SW480 (cell line): ENCODE data around the gene TMEM212.
"Not testable (repeated sequence)": the region's sequence is repeated elsewhere in the genome, so short reads cannot be mapped to it uniquely, and the experiment has no call there.

Experiments used
- DNase-seq: peaks from one replicate; pipeline ENCODE4 v3.0.0-alpha.2; 2016; ENCODE audit warnings: low spot score

Gene TMEM212

DNA sequence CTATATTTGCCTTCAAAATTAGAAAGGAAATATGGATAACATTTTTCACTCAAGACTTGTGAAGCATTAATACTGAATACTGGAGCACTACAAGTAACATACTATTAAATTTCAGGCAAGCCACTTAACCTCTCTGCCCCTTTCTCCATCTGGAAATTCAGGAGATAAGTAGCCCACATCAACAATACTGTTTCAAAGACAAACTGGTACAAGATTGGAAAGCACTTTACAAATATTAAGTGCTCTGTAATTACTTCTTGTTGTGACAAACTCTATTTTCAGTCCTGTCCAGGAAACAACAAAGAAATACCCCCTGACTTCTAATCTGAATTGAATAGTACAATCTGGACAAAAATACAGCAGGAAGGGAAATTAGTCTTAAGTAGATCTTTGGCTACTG, 49.3 kb downstream of the TMEM212 start:
- DNase-seq: no peak

DNA sequence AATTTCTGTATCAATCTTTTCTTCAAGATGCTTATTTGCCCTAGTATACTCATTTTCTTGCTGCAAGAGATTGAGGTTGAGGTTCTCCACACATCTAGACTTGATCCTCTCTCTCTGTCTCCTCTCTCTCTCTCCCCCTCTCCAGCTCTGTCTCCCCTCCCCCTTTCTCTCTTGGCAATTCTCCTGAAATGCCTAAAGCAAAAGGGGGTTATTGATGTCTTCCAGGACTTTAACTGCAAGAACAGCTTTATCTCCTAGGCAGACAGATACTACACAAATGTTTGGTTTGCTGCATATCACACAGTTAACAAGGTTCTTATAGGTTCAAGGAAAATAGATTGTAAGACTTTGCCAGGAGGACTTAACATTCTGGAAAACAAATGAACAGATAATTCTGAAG, 52.1 kb downstream of the TMEM212 start:
- DNase-seq: no peak

DNA sequence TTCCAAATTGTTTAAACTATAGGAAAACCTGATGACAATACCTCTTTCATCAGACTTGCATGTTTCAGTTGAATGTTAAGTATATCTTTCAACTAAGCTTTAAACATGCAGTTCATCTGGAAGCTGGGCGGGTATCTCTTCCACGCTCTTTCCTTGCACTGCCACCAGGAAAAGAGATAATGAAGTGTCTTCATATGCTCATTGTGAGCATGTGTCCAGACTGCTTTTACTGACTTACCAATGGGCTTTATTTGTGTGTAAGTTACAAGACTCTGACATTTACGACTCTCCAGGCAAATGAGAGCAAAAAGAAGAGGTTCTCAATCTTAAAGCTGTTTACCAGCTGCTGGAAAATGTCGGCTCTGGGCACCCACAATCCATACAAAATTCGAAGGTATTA, 52.8 kb downstream of the TMEM212 start:
- DNase-seq: no peak

DNA sequence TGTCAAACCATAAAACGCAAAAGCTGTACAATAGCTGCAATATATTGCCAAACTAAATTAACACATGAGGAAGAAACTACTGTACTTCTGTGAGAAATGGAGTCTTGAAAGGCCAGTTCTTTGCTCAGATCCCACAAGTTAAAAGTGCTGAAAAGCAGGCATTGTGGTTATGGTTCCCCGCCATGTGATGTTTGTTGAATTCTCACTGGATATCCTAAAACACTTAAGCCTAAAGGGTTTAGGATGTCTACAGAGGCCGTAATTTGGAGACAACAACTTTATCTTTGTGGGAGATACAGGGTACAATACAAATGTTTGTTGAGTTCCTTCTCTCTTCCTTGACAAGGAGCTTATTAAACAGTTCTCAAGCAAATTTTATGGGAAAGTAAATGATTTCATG, 53.2 kb downstream of the TMEM212 start:
- no peak for DNase-seq

DNA sequence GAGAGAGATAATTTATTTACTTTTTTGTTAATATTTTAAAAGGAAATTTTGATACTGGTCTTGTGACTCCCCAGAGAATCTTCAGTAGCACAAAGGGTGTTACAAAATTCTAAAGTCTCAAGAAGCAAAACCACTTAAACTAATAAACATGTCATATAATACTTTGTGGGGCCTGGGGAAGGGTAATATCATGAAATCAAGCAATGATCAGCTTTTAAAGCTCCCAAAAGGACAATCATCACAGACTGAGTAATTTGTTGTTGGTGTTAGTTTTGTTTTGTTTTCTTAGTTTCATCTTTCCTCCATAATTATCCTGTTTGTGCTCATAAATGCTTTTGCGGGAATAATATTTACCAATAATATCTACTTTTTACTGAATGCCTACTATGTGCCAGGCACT, 55.0 kb downstream of the TMEM212 start:
- DNase-seq: no peak

DNA sequence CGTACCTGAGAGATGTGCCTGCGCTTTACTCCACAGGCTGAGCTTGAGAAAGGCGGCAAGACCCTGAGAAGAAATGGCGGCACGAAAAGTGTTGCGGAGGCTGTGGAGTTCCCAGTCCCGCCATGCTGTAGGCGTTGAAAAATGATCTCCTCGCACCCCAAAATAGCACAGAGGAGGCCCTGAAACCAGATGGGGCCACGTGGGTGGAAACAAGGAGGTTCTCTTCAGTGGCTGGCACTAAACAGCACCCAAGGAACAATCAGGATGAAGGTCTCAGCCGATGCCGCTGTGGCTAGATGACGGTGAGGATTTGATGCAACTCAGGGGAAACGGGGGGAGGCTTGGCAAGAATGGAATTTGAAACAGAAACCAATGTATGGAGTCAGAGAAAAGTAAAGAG, 57.3 kb downstream of the TMEM212 start:
- DNase-seq: no peak

DNA sequence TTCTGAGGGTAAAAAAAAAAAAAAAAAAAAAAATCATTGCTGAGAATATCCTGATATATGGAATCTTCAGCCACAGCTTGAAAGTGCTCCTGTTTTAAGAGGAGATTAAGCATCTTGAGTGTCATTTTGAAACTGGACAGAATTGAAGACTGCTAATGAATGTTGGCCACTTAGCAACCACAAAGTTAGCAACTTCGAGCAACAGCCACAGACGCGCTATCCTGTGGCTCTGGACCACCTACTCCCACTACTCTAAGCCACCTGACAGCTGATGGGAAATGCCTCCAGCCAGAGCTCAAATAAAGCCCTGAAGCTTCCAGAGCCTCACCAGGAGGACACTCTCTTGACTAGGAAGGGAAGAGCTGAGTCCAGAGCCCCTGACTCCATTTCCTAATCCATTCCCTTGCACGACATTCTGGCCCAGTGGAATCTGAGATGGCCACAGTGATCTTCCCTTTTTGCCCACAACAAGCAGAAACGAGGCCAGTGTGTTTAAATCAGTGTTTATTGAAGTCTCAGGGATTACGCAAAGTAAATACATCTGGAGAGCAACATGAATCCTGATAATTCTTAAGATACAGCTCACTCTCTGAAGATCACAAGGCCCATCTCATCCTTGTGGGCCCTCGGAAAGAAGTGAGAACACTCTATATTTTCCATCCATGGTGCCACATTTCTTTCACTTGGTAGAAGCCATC, 58.6 kb downstream of the TMEM212 start:
- no peak for DNase-seq

DNA sequence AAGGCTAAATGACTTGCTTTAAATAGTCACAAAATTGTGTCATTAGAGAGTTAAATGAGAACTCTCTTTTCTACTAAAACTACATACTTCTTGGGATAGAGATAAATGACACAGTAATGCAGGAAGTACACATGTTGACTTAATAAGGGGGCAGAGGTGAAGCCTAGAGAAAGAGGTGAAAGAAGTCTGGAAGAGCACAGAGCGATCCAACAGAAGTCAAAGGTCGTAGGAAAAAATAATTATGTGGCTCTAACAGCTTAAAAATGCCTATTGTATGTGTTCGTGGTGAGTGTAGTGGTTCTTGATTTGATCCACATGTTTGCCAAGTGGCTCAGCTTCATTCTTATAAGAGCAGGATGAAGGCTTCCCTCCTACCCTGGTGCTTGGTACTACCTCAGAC, 61.7 kb downstream of the TMEM212 start:
- DNase-seq: no peak

DNA sequence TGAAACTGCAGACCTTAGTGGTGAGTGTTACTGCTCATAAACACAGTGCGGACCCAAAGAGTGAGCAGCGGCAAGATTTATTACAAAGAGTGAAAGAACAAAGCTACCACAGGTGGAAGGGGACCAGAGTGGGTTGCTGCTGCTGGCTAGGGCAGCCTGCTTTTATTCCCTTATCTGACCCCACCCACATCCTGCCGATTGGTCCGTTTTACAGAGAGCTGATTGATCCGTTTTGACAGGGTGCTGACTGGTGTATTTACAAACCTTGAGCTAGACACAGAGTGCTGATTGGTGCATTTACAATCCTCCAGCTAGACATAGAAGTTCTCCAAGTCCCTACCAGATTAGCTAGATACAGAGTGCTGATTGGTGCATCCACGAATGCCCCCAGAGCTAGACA, 63.4 kb downstream of the TMEM212 start:
- DNase-seq: not testable (repeated sequence)

DNA sequence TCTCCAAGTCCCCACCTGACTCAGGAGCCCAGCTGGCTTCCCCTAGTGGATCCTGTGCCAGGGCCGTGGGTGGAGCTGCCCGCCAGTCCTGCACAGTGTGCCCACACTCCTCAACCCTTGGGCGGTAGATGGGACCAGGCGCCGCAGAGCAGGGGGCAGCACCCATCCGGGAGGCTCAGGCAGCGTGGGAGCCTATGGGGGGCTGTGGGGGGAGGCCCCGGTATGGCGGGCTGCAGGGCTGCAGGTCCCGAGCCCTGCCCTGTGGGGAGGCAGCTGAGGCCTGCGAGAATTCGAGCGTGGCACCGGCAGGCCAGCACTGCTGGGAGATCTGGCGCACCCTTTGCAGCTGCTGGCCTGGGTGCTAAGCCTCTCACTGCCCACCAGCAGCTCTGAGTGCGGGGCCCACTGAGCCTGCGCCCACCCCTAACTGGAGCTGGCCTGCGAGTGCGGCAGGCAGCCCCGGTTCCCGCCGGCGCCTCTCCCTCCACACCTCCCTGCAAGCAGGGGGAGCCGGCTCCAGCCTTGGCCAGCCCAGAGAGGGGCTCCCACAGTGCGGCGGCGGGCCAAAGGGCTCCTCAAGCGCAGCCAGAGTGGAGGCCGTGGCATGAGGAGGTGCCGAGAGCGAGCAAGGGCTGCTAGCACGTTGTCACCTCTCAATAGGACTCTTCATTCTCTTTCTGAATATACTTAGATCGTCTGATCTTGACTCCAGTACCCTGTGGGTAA, 64.0 kb downstream of the TMEM212 start:
- no peak for DNase-seq

DNA sequence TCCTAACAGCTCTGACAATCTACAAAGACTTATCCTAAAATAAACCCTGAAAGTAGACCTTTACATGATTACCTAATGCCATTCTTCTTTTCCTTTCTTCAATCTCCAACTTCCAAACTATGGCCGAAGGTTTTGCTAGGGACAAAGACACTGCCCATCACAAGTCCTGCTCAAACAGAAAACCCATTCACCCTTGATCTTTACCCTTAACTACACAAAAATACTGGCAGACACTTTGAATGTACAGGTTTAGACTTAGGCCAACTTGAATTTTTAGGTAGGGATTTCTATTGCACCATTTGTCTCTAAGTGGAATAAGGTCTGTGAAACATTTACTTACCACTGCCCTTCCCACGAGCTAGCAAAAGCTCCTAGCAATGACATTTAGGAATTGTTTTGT, 64.6 kb downstream of the TMEM212 start:
- DNase-seq: no peak

DNA sequence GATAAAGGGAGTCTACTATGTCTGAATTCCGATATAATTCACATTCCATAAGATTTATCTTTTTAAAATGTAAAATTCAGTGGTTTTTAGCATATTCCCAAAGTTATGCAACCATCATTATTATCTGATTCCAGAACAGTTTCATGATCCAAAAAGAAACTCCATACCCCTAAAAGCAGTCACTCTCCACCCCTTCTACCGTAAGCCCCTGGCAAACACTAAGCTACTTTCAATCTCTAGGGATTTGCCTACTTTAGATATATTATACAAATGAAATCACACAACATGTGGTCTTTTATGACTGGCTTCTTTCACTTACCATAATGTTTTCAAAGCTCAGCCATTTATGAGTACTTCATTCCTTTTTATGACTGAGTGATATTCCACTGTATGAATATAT, 65.6 kb downstream of the TMEM212 start:
- DNase-seq: no peak
